WTC11 (cell line): ENCODE data around the gene MCCC2. TPM values are rescaled to one million over a fixed set of nuclear protein-coding genes. Genes with fewer than 3 reads are reported as not detected.

Experiments used
- ATF6 ChIP-seq: sonication (generic); formaldehyde crosslinking; IDR thresholded peaks from 2 replicates; pipeline ENCODE4 v1.8.1; 2023; ENCODE audit warnings: mild to moderate bottlenecking, missing genetic modification reagents
- CBFB ChIP-seq: sonication (generic); formaldehyde crosslinking; IDR thresholded peaks from 2 replicates; pipeline ENCODE4 v1.8.1; 2022; ENCODE audit warnings: mild to moderate bottlenecking, low read depth, missing genetic modification reagents
- NR2C2 ChIP-seq: sonication (generic); formaldehyde crosslinking; IDR thresholded peaks from 2 replicates; pipeline ENCODE4 v1.8.0; 2022; ENCODE audit warnings: mild to moderate bottlenecking, missing genetic modification reagents
- RELA ChIP-seq: sonication (generic); formaldehyde crosslinking; IDR thresholded peaks from 2 replicates; pipeline ENCODE4 v1.8.1; 2022; ENCODE audit warnings: missing genetic modification reagents, mild to moderate bottlenecking, borderline replicate concordance
- SP1 ChIP-seq: sonication (generic); formaldehyde crosslinking; conservative IDR thresholded peaks from 2 replicates; pipeline ENCODE4 v1.8.1; 2022; ENCODE audit warnings: missing genetic modification reagents
- ZNF138 ChIP-seq: sonication (generic); formaldehyde crosslinking; conservative IDR thresholded peaks from 2 replicates; pipeline ENCODE4 v1.8.1; 2022; ENCODE audit warnings: mild to moderate bottlenecking, moderate library complexity, missing genetic modification reagents
- ZNF317 ChIP-seq: sonication (generic); formaldehyde crosslinking; IDR thresholded peaks from 2 replicates; pipeline ENCODE4 v1.8.1; 2023; ENCODE audit warnings: low read depth, mild to moderate bottlenecking, moderate library complexity, missing genetic modification reagents, borderline replicate concordance
- ZNF396 ChIP-seq: fragments of 250-450 bp; sonication (Bioruptor Pico); IDR thresholded peaks from 2 replicates; pipeline ENCODE4 v1.8.0; 2021; ENCODE audit warnings: mild to moderate bottlenecking, moderate library complexity, borderline replicate concordance
- ZNF512 ChIP-seq: sonication (generic); formaldehyde crosslinking; IDR thresholded peaks from 2 replicates; pipeline ENCODE4 v1.8.1; 2022; ENCODE audit warnings: missing genetic modification reagents, borderline replicate concordance
- total RNA-seq: library from RNA; stranded (reverse); gene quantifications from 3 replicates; pipeline ENCODE4 v1.2.3, GENCODE V29; 2021
- TF ChIP-seq, protein P1 (sequence below): sonication (generic); formaldehyde crosslinking; IDR thresholded peaks from 2 replicates; pipeline ENCODE4 v1.8.0; 2023; ENCODE audit warnings: mild to moderate bottlenecking, missing genetic modification reagents
- TF ChIP-seq, protein P2 (sequence below): sonication (generic); formaldehyde crosslinking; IDR thresholded peaks from 2 replicates; pipeline ENCODE4 v1.8.1; 2023; ENCODE audit warnings: mild to moderate bottlenecking, missing genetic modification reagents, borderline replicate concordance
- TF ChIP-seq, protein P3 (sequence below): fragments of 250-450 bp; sonication (Bioruptor Pico); IDR thresholded peaks from 2 replicates; pipeline ENCODE4 v1.9.0; 2021; ENCODE audit warnings: moderate library complexity, mild to moderate bottlenecking, inconsistent platforms, borderline replicate concordance
- TF ChIP-seq, protein P4 (sequence below): sonication (generic); formaldehyde crosslinking; IDR thresholded peaks from 2 replicates; pipeline ENCODE4 v1.8.1; 2023; ENCODE audit warnings: mild to moderate bottlenecking, missing genetic modification reagents, moderate library complexity
- TF ChIP-seq, protein P5 (sequence below): sonication (generic); formaldehyde crosslinking; IDR thresholded peaks from 2 replicates; pipeline ENCODE4 v1.8.0; 2023; ENCODE audit warnings: missing genetic modification reagents
- TF ChIP-seq, protein P6 (sequence below): sonication (generic); formaldehyde crosslinking; IDR thresholded peaks from 2 replicates; pipeline ENCODE4 v1.8.0; 2022; ENCODE audit warnings: mild to moderate bottlenecking, missing genetic modification reagents
- TF ChIP-seq, protein P7 (sequence below): fragments of 250-450 bp; sonication (Bioruptor Pico); IDR thresholded peaks from 2 replicates; pipeline ENCODE4 v2.1.2; 2022; ENCODE audit warnings: mild to moderate bottlenecking, moderate library complexity

The MCCC2 gene
- total RNA-seq, 1 experiment from 2014 or later = 65.0 TPM

- TF ChIP-seq, protein P1, sequence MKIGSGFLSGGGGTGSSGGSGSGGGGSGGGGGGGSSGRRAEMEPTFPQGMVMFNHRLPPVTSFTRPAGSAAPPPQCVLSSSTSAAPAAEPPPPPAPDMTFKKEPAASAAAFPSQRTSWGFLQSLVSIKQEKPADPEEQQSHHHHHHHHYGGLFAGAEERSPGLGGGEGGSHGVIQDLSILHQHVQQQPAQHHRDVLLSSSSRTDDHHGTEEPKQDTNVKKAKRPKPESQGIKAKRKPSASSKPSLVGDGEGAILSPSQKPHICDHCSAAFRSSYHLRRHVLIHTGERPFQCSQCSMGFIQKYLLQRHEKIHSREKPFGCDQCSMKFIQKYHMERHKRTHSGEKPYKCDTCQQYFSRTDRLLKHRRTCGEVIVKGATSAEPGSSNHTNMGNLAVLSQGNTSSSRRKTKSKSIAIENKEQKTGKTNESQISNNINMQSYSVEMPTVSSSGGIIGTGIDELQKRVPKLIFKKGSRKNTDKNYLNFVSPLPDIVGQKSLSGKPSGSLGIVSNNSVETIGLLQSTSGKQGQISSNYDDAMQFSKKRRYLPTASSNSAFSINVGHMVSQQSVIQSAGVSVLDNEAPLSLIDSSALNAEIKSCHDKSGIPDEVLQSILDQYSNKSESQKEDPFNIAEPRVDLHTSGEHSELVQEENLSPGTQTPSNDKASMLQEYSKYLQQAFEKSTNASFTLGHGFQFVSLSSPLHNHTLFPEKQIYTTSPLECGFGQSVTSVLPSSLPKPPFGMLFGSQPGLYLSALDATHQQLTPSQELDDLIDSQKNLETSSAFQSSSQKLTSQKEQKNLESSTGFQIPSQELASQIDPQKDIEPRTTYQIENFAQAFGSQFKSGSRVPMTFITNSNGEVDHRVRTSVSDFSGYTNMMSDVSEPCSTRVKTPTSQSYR (CRISPR knock-in tag) = peak; percentile 78; the same call in 1 of the 2 replicates
- TF ChIP-seq ATF6 (CRISPR knock-in tag) = no peak
- TF ChIP-seq, protein P2, sequence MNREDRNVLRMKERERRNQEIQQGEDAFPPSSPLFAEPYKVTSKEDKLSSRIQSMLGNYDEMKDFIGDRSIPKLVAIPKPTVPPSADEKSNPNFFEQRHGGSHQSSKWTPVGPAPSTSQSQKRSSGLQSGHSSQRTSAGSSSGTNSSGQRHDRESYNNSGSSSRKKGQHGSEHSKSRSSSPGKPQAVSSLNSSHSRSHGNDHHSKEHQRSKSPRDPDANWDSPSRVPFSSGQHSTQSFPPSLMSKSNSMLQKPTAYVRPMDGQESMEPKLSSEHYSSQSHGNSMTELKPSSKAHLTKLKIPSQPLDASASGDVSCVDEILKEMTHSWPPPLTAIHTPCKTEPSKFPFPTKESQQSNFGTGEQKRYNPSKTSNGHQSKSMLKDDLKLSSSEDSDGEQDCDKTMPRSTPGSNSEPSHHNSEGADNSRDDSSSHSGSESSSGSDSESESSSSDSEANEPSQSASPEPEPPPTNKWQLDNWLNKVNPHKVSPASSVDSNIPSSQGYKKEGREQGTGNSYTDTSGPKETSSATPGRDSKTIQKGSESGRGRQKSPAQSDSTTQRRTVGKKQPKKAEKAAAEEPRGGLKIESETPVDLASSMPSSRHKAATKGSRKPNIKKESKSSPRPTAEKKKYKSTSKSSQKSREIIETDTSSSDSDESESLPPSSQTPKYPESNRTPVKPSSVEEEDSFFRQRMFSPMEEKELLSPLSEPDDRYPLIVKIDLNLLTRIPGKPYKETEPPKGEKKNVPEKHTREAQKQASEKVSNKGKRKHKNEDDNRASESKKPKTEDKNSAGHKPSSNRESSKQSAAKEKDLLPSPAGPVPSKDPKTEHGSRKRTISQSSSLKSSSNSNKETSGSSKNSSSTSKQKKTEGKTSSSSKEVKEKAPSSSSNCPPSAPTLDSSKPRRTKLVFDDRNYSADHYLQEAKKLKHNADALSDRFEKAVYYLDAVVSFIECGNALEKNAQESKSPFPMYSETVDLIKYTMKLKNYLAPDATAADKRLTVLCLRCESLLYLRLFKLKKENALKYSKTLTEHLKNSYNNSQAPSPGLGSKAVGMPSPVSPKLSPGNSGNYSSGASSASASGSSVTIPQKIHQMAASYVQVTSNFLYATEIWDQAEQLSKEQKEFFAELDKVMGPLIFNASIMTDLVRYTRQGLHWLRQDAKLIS = no peak
- no peak for TF ChIP-seq CBFB (CRISPR knock-in tag)
- TF ChIP-seq, protein P3, sequence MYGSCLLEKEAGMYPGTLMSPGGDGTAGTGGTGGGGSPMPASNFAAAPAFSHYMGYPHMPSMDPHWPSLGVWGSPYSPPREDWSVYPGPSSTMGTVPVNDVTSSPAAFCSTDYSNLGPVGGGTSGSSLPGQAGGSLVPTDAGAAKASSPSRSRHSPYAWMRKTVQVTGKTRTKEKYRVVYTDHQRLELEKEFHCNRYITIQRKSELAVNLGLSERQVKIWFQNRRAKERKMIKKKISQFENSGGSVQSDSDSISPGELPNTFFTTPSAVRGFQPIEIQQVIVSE (CRISPR knock-in tag) = no peak
- TF ChIP-seq ZNF317 (CRISPR knock-in tag) = no peak
- no peak for TF ChIP-seq ZNF138
- TF ChIP-seq RELA (CRISPR knock-in tag) = no peak
- no peak for TF ChIP-seq NR2C2 (CRISPR knock-in tag)
- TF ChIP-seq, protein P4, sequence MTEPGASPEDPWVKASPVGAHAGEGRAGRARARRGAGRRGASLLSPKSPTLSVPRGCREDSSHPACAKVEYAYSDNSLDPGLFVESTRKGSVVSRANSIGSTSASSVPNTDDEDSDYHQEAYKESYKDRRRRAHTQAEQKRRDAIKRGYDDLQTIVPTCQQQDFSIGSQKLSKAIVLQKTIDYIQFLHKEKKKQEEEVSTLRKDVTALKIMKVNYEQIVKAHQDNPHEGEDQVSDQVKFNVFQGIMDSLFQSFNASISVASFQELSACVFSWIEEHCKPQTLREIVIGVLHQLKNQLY (CRISPR knock-in tag) = 0 out of 2 replicates have a peak, but pooled peaks have one; percentile 73
- TF ChIP-seq, protein P5, sequence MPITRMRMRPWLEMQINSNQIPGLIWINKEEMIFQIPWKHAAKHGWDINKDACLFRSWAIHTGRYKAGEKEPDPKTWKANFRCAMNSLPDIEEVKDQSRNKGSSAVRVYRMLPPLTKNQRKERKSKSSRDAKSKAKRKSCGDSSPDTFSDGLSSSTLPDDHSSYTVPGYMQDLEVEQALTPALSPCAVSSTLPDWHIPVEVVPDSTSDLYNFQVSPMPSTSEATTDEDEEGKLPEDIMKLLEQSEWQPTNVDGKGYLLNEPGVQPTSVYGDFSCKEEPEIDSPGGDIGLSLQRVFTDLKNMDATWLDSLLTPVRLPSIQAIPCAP = peak; percentile 78
- no peak for TF ChIP-seq ZNF512 (CRISPR knock-in tag)
- TF ChIP-seq, protein P6, sequence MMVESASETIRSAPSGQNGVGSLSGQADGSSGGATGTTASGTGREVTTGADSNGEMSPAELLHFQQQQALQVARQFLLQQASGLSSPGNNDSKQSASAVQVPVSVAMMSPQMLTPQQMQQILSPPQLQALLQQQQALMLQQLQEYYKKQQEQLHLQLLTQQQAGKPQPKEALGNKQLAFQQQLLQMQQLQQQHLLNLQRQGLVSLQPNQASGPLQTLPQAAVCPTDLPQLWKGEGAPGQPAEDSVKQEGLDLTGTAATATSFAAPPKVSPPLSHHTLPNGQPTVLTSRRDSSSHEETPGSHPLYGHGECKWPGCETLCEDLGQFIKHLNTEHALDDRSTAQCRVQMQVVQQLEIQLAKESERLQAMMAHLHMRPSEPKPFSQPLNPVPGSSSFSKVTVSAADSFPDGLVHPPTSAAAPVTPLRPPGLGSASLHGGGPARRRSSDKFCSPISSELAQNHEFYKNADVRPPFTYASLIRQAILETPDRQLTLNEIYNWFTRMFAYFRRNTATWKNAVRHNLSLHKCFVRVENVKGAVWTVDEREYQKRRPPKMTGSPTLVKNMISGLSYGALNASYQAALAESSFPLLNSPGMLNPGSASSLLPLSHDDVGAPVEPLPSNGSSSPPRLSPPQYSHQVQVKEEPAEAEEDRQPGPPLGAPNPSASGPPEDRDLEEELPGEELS (CRISPR knock-in tag) = peak; percentile 80; the same call in 1 of the 2 replicates
- TF ChIP-seq SP1 (CRISPR knock-in tag) = peak; percentile 82
- TF ChIP-seq ZNF396 (CRISPR knock-in tag) = no peak
- TF ChIP-seq, protein P7, sequence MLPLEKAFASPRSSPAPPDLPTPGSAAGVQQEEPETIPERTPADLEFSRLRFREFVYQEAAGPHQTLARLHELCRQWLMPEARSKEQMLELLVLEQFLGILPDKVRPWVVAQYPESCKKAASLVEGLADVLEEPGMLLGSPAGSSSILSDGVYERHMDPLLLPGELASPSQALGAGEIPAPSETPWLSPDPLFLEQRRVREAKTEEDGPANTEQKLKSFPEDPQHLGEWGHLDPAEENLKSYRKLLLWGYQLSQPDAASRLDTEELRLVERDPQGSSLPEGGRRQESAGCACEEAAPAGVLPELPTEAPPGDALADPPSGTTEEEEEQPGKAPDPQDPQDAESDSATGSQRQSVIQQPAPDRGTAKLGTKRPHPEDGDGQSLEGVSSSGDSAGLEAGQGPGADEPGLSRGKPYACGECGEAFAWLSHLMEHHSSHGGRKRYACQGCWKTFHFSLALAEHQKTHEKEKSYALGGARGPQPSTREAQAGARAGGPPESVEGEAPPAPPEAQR = no peak
These were observed at the start of gene MCCC2 (continued) for GRCh38 chr5:71586941-71587765.
